GM20431 (cell line): ENCODE data around the gene TFB1M.

Experiments used
- in situ Hi-C: fragments of 300-500 bp; cut with MseI, MboI; formaldehyde crosslinking; loops from one replicate; pipeline ENCODE4 v1.15.0; 2020; ENCODE audit warnings: low sequenced_read_pairs; ENCODE audit not compliant: unreplicated experiment

Gene TFB1M

DNA sequence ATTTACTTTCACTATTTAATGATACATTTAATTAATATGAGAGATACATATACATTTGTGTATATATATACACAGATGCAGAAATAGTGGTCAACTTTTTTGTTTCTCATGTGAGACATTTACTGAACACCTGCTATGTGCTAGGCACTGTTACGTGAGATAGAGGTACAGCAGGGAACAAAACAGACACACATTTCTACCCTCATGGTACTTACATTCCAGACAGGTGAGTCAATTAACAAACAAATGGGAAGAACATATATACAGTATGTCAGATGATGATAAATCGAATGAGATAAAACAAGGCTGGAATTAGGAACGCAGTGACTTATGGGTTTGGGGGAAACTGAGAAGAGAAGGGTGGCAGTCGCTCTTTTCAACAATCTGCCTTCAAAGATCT lies 5.1 kb downstream of the TFB1M start:
- in situ Hi-C loops = no loop called here

- in situ Hi-C loops = no loop called here
Observed at GRCh38 chr6:155306958-155307357, 7.3 kb downstream of the TFB1M start.

DNA sequence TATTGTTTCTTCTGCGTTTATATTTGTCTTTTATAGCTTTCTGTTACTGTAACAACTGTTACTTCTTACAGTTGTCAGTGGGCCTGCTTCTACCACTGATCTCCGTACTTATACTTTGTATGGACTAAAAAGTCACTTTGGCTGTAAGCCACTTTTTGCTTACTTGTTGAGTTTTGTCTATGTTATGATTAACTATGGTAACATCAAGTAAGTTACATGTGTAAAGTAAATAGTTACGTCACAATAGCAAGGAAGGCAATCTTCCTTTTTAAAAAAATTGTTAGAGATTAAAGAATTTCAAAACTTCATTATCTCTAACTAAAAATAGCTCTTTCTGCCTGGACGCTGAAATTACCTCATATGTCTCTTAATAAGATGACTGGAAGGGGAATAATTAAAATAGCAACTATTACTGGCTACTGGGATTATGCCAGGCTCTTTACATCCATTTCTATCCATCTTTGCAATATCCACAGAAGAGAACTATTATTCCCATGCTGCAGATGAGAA lies 10.9 kb downstream of the TFB1M start:
- in situ Hi-C loops = no loop called here

- in situ Hi-C loops = no loop called here
Observed at GRCh38 chr6:155301867-155302266, 12.4 kb downstream of the TFB1M start.

- in situ Hi-C loops = no loop called here
Observed at GRCh38 chr6:155297669-155298068, 16.6 kb downstream of the TFB1M start.

GRCh38 chr6:155292711-155293110 lies 21.6 kb downstream of the TFB1M start:
- in situ Hi-C loops = no loop called here

- in situ Hi-C loops = no loop called here
Observed at GRCh38 chr6:155291291-155291690, 23.0 kb downstream of the TFB1M start.

- in situ Hi-C loops = no loop called here
Observed at GRCh38 chr6:155290491-155290890, 23.8 kb downstream of the TFB1M start.

- in situ Hi-C loops = no loop called here
Observed at GRCh38 chr6:155287762-155288161, 26.5 kb downstream of the TFB1M start.

DNA sequence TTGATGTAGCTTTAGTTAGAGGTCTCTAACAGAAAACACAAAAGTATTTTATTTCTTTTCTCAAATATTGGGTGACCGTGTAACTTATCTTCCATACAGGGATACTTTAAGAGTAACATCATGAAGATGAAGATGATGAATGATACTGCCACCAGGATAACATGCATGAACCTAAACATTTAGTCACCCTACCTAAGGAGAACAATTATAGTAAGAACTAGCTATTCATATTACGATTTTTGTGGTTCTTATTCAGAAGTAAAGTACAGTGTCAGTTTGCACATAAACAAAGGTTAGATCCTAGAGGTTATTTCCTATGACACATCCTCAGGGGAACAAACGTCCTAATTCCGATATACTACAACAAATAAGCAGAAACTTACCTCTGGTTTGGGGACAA lies 29.5 kb downstream of the TFB1M start:
- in situ Hi-C loops = no loop called here

DNA sequence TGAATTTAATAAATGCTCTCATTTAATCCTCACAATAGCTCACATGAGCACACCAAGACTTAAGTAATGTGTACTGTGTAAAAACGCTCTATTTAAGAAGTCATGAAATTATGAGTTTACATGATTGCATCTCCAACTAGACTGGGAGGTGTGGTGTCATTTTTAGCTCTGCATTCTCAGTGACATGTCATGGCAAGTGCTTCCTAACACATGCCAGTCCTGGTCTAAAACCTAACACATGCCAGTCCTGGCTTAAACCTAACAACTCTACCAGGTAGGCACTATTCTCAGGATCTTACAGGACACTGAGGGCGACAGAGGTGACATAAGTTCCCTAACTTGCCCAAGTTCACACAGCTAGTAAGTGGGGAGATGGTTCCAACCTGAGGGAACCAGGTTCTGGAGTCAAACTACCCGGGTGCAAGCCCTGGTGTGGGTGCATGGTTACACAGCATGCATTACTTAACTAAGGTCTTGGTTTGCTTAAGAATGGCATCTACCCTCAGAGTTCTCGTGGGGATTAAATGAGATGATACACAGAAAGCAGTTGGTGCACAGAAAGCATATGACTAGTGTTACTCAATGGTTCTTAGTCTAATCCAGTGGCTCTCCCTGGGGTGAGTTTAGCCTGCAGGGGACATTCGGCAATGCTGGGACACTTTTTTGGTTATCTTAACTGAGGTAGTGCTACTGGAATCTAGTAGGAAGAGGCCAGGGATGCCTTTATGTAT lies 35.8 kb downstream of the TFB1M start:
- in situ Hi-C loops = no loop called here

DNA sequence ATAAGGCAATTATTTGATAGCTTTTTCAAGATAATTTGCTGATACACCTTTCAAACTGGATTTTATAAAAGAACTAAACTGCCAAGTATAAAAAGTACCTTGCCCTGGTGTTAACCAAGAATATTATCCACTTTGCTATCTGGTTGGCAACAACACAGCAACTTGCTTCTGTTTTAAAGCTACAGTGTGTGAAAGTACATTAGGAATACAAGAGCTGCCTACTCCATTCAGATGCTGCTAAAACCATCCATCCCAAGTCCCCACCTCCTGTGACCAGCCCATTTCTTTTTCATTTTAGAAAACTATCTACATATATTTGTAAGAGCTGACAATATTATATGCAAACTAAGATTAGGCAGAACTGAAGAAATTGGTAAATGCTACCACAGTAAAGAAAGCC lies 37.6 kb downstream of the TFB1M start:
- in situ Hi-C loops = no loop called here

DNA sequence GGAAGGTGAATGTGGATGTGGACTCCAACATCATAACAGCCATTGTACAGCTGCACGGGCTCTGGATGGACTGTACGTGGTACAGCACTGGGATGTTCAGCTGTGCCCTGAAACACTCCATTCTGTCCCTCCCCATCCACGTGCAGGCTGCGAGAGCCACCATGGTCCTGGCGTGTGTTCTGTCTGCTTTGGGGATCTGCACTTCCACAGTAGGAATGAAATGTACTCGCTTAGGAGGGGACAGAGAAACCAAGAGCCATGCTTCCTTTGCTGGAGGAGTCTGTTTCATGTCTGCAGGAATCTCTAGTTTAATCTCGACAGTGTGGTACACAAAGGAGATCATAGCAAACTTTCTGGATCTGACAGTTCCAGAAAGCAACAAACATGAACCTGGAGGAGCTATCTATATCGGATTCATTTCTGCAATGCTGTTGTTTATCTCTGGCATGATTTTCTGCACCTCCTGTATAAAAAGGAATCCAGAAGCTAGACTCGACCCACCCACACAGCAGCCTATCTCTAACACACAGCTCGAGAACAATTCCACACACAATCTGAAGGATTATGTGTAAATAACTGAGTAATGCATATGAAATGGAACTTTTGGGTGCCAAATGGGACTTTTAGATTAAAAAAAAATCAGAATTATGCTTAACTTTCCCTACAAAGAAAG lies 38.3 kb downstream of the TFB1M start:
- in situ Hi-C loops = no loop called here

DNA sequence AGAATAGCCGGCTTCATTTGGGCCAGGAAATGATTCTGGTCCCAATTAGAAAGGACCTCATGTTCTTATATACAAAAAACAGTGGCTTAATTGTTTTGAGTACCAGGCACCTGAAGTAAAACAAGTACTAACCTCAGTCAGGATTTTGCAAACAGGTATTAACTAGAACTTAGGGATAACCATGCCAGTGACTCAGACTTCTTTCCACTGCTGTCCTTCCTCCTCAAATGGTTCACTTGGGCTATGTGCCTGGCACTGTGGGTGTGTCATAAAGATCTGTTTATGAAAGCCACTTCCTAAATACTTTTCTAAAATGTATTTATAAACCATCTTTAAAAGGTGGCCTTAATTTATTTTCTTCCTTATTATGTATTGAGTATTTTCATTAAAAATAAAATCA lies 39.8 kb downstream of the TFB1M start:
- in situ Hi-C loops = loop anchor here (25.0 kb wide), 1 partner anchor 337 kb away; no protein-coding TSS in a partner anchor

- in situ Hi-C loops = loop anchor here (25.0 kb wide), 1 partner anchor 337 kb away; no protein-coding TSS in a partner anchor
Observed at GRCh38 chr6:155274106-155274505, 40.2 kb downstream of the TFB1M start.

GRCh38 chr6:155273431-155273830 lies 40.9 kb downstream of the TFB1M start:
- in situ Hi-C loops = loop anchor here (25.0 kb wide), 1 partner anchor 336 kb away; no protein-coding TSS in a partner anchor

- in situ Hi-C loops = loop anchor here (25.0 kb wide), 1 partner anchor 335 kb away; no protein-coding TSS in a partner anchor
Observed at GRCh38 chr6:155272353-155273232, 41.7 kb downstream of the TFB1M start.

GRCh38 chr6:155271145-155271544 lies 43.1 kb downstream of the TFB1M start:
- in situ Hi-C loops = loop anchor here (25.0 kb wide), 1 partner anchor 334 kb away; no protein-coding TSS in a partner anchor

DNA sequence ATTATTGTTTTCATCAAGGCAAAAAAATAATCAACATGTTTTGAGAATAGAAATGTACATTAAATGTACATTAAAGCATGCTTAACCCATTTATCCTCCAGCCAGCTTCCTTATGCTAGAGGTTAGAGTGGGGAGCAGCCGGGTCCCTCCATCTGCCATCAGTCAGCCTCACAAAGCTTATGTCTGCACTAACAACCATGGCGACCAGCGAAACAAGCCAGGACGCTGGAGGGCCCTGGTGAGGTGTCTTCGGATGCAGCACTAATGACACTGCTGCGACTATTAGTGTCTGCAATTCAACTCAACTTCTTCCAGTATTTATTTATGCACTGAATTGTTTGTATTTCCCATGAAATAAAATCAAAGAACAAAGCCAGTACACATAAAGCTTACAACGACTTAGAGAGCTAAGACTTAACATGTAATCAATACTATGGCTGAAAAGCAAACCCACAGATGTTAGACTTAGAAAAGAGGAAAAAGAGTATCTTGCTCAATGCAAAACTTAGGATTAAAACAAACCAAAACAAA lies 43.7 kb downstream of the TFB1M start:
- in situ Hi-C loops = loop anchor here (25.0 kb wide), 1 partner anchor 333 kb away; no protein-coding TSS in a partner anchor

GRCh38 chr6:155269765-155270164 lies 44.5 kb downstream of the TFB1M start:
- in situ Hi-C loops = loop anchor here (25.0 kb wide), 1 partner anchor 332 kb away; no protein-coding TSS in a partner anchor
